ENCODE results near the gene OXCT2. TPM values are rescaled to one million over a fixed set of nuclear protein-coding genes. Genes with fewer than 3 reads are reported as not detected.

The OXCT2 gene
- total and polyA plus RNA-seq, 8 donors, result 0.53 to 4.8 (median 1.5) TPM; not detected in 3

- peak; percentile 94 to 97 for DNase-seq
- TF ChIP-seq POLR2AphosphoS5 (IDR thresholded peaks at IDR 0.05) (peak in 2 of 3 donors; percentile 54 to 74), EP300 (IDR thresholded peaks at IDR 0.05) (no peak)
- Histone ChIP-seq H3K27me3 (peaks cover 0 to 27% (median 0%) of the 10 kb centered on the region in 3 donors), H3K36me3 (peaks cover 29 to 39% (median 38%) of the 10 kb centered on the region in 4 donors), H3K9me3 (no peaks in the 10 kb centered on the region), H3K27ac (peak within 1 kb of the TSS; percentile 66 to 84 (median 81)), H3K4me1 (peaks cover 7 to 32% (median 22%) of the 10 kb centered on the region in 4 donors), H3K4me3 (peak within 1 kb of the TSS; percentile 65 to 86 (median 80))
- intact Hi-C loops (cut with DNase I; ENCODE audit: low total_unique reads), result no loop called here
- 0 to 2% (median 1%) methylated on average over 26 to 52 of the region's 52 CpGs for WGBS, 5 donors
Observed at GRCh38 chr1:39738622-39739366, 32.4 kb downstream of the OXCT2 start, which contains the start of gene PPIE. TSS of gene PPIE (plus strand) at chr1:39738882. CDS start at chr1:39738901, 19 bp downstream.

- no peak overlapping the region for H3K4me3 ChIP-seq
- peaks cover 19 to 28% (median 27%) of the 10 kb centered on the region in 4 donors for H3K36me3 ChIP-seq
- H3K9me3 ChIP-seq, result no peaks in the 10 kb centered on the region
- peaks cover 7 to 32% (median 22%) of the 10 kb centered on the region in 4 donors for H3K4me1 ChIP-seq
- intact Hi-C loops (cut with DNase I; ENCODE audit: low total_unique reads), result no loop called here
- no peak for TF ChIP-seq CTCF (IDR thresholded peaks at IDR 0.05)
- TF ChIP-seq POLR2AphosphoS5 (IDR thresholded peaks at IDR 0.05), result no peak
- WGBS, 5 donors, result 75 to 78% (median 77%) methylated on average over 9 of the region's 9 CpGs
- H3K27me3 ChIP-seq, result peaks cover 0 to 39% (median 3%) of the 10 kb centered on the region in 3 donors
- no peak overlapping the region for H3K27ac ChIP-seq
- DNase-seq, result peak in 1 of 2 donors; percentile 29
Observed at GRCh38 chr1:39737546-39738169, 33.5 kb downstream of the OXCT2 start.

DNA sequence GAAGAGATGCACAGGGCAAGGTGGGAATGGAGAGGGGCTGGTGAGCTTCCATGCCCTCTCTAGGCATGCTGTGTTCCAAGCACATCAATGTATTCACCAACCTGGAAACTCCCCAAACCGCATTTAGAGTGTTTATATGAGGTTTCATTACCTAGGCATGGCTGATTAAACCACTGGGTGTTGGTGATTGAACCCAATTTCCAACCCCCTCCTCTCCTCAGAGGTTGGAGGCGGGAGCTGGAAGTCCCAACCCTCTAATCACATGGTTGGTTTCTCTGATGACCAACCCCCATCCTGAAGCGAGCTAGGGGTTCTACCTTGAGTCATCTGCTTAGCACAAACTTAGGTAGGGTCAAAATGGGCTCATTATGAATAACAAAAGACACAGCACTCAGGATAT lies 35.4 kb downstream of the OXCT2 start:
- TF ChIP-seq POLR2A (IDR thresholded peaks at IDR 0.05) (no peak), CTCF (IDR thresholded peaks at IDR 0.05) (no peak), POLR2AphosphoS5 (IDR thresholded peaks at IDR 0.05) (no peak), EP300 (IDR thresholded peaks at IDR 0.05) (no peak)
- intact Hi-C loops (cut with DNase I; ENCODE audit: low total_unique reads), result no loop called here
- Histone ChIP-seq H3K36me3 (peaks cover 4 to 8% (median 8%) of the 10 kb centered on the region in 4 donors), H3K4me3 (no peak overlapping the region), H3K27ac (no peak overlapping the region), H3K4me1 (peaks cover 7 to 24% (median 20%) of the 10 kb centered on the region in 4 donors), H3K27me3 (peaks cover 0 to 46% (median 10%) of the 10 kb centered on the region in 3 donors), H3K9me3 (no peaks in the 10 kb centered on the region)
- 56 to 80% (median 70%) methylated on average over 3 of the region's 3 CpGs for WGBS, 5 donors
- no peak for DNase-seq

GRCh38 chr1:39733161-39733560 lies 38.0 kb downstream of the OXCT2 start:
- Histone ChIP-seq H3K27ac (no peak overlapping the region), H3K4me3 (no peak overlapping the region), H3K36me3 (no peaks in the 10 kb centered on the region), H3K27me3 (peaks cover 5 to 62% (median 25%) of the 10 kb centered on the region in 3 donors), H3K4me1 (peaks cover 0 to 3% (median 1%) of the 10 kb centered on the region in 4 donors), H3K9me3 (no peaks in the 10 kb centered on the region)
- peak in 1 of 2 donors; percentile 46 for DNase-seq
- WGBS, 5 donors, result 38 to 53% (median 38%) methylated on average over 7 of the region's 7 CpGs
- intact Hi-C loops (cut with DNase I; ENCODE audit: low total_unique reads), result no loop called here
- TF ChIP-seq POLR2AphosphoS5 (IDR thresholded peaks at IDR 0.05) (no peak), CTCF (IDR thresholded peaks at IDR 0.05) (no peak), POLR2A (IDR thresholded peaks at IDR 0.05) (no peak), EP300 (IDR thresholded peaks at IDR 0.05) (no peak)
